Psoas muscle (tissue), 8 donors: Measurements from ENCODE around the gene KRT13. TPM values are rescaled to one million over a fixed set of nuclear protein-coding genes. Genes with fewer than 3 reads are reported as not detected.
A peak's percentile ranks its signal among the peaks of the same experiment; 100 is the strongest.

ENCODE experiments used
- ATAC-seq, 4 donors: fragments of 200-7000 bp; cut with Tn5 transposase; one replicate each; pipeline ENCODE4 v1.9.1; 2020; ENCODE audit warnings: moderate library complexity in 3 of 4, mild to moderate bottlenecking in 2 of 4
- DNase-seq, 2 donors: peaks; one replicate each; pipeline ENCODE4 v3.0.0-alpha.2; 2020
- H3K27ac ChIP-seq: fragments of 200-600 bp; one replicate; pipeline ENCODE4 v1.8.0; 2022
- H3K27me3 ChIP-seq, 3 donors: fragments of 200-600 bp in 1 of 3; one replicate each; pipeline versions ENCODE4 v1.6.1 to v1.8.0; 2013 to 2022; ENCODE audit warnings: low read length in 2 of 3, mild to moderate bottlenecking in 2 of 3, moderate library complexity in 1 of 3; ENCODE audit not compliant: insufficient read depth in 3 of 3
- H3K36me3 ChIP-seq, 2 donors: fragments of 200-600 bp in 1 of 2; one replicate each; pipeline versions ENCODE4 v1.6.1 to v1.8.0; 2013 to 2022; ENCODE audit warnings: low read depth in 1 of 2, mild to moderate bottlenecking in 1 of 2, moderate library complexity in 1 of 2; ENCODE audit not compliant: insufficient read depth in 1 of 2
- H3K4me1 ChIP-seq: fragments of 200-600 bp; one replicate; pipeline ENCODE4 v1.8.0; 2022
- H3K4me3 ChIP-seq: fragments of 200-600 bp; one replicate; pipeline ENCODE4 v1.8.0; 2022; ENCODE audit warnings: mild to moderate bottlenecking
- H3K9me3 ChIP-seq: fragments of 200-600 bp; one replicate; pipeline ENCODE4 v1.8.0; 2022
- WGBS, 3 donors: extraction: QIAGEN DNeasy Blood & Tissue Kit; methylation state at CpG; one replicate each; pipeline versions ENCODE4 v1.1.6 to v1.1.7; 2013; 5-methylcytosine and 5-hydroxymethylcytosine counted together
- intact Hi-C, 2 donors: fragments of 100-400 bp; cut with DNase I; formaldehyde crosslinking; loops; one replicate each; pipeline versions ENCODE4 v1.11.0 to v1.14.2; 2022
- polyA plus RNA-seq, 3 donors: library from polyadenylated mRNA; stranded (reverse); fragments of 200-250 nt; gene quantifications; one replicate each; pipeline ENCODE4 v1.2.3, GENCODE V29; 2013
- total RNA-seq, 4 donors: library from RNA; stranded (reverse); fragmentation: NEBNext Ultra II Directional in 2 of 4; extraction: Animal tissue kit (Norgen Biotek cat#: 25700) in 2 of 4; gene quantifications; one replicate each; pipeline versions ENCODE4 v1.2.1 to v1.2.4, GENCODE V29; 2021 to 2023
- TF ChIP-seq, protein P1 (sequence below): fragments of 200-600 bp; IDR thresholded peaks from one replicate; pipeline ENCODE4 v1.8.0; 2022; ENCODE audit warnings: antibody characterized with exemption
- donor health status: healthy with polysubstance abuse.
- donor health status: DM: no; HTN: no; CAD: no; lungs with moderate emphysema.
- donor health status: Bipolar disorder and iron deficiency.
- donor health status: healthy.
- donor health status: DM: yes; HTN: yes; CAD: no.
- donor health status: DM: no; HTN: no; CAD: no.
- donor health status: DM: no; HTN: no; CAD: no.
- donor health status: DM: yes; HTN: yes; CAD: no.

KRT13 gene
- total and polyA plus RNA-seq, 7 donors: 0.13 to 3.3 (median 2.7) TPM; not detected in 2

DNA sequence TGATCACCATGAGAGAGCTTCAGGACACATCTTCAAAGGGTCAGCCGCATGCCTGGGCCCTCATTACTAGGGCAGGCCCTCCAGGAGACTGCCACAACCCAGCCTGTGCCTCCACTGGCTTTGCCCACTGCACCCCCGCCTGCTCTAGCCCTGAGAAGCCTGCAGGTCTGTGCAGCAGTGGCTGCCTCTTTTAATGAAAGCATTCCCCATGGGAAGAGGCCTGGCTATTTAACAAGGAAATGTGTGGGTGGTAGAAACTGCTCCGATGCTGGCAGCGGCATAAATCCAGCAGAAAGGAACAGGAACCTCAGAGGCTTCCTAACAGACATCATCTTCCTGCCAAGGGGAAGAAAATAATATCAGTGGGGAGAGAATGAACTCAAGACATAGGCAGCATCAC lies 37.9 kb downstream of the KRT13 start:
- no peak overlapping the region for H3K27ac ChIP-seq
- no peaks in the 10 kb centered on the region for H3K36me3 ChIP-seq
- H3K4me3 ChIP-seq: no peak overlapping the region
- WGBS, 3 donors: 52 to 55% (median 55%) methylated on average over 4 of the region's 4 CpGs
- TF ChIP-seq, protein P1, sequence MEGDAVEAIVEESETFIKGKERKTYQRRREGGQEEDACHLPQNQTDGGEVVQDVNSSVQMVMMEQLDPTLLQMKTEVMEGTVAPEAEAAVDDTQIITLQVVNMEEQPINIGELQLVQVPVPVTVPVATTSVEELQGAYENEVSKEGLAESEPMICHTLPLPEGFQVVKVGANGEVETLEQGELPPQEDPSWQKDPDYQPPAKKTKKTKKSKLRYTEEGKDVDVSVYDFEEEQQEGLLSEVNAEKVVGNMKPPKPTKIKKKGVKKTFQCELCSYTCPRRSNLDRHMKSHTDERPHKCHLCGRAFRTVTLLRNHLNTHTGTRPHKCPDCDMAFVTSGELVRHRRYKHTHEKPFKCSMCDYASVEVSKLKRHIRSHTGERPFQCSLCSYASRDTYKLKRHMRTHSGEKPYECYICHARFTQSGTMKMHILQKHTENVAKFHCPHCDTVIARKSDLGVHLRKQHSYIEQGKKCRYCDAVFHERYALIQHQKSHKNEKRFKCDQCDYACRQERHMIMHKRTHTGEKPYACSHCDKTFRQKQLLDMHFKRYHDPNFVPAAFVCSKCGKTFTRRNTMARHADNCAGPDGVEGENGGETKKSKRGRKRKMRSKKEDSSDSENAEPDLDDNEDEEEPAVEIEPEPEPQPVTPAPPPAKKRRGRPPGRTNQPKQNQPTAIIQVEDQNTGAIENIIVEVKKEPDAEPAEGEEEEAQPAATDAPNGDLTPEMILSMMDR: no peak
- no peaks in the 10 kb centered on the region for H3K4me1 ChIP-seq
- peaks cover 0 to 7% (median 0%) of the 10 kb centered on the region in 3 donors for H3K27me3 ChIP-seq
- ATAC-seq (no peak), DNase-seq (no peak)
- intact Hi-C loops: no loop called here
- no peaks in the 10 kb centered on the region for H3K9me3 ChIP-seq

DNA sequence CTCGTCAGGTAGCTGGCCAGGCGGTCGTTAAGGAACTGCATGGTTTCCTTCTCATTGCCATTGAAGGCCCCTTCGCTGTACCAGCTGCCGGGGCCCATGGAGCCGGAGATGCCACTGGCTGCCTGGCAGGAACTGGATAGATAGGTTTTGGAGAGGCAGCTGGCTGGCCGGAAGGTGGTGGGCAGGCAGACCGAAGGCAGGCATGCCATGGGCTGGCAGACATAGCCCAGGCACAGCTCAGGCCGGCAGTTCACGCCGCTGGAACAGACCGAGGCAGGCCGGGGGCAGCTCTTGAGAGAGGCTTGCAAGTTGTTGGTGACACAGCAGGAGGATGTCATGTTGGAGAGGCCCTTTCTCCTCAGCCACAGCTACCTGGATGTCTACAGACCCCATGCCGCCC lies 38.4 kb downstream of the KRT13 start, which contains the start of gene KRT32:
KRT32 (minus strand) TSS at position 399 of the 400 bp plus-strand sequence; CDS start at position 338, 61 bp downstream.
- Histone ChIP-seq H3K4me3 (no peak within 1 kb of the TSS), H3K9me3 (no peaks in the 10 kb centered on the region), H3K36me3 (no peaks in the 10 kb centered on the region), H3K27me3 (peaks cover 0 to 7% (median 0%) of the 10 kb centered on the region in 3 donors), H3K27ac (no peak within 1 kb of the TSS), H3K4me1 (no peaks in the 10 kb centered on the region)
- WGBS, 3 donors: 88 to 95% (median 90%) methylated on average over 14 of the region's 14 CpGs
- intact Hi-C loops: no loop called here
- no peak for ATAC-seq
- TF ChIP-seq, protein P1: no peak
- DNase-seq: no peak

DNA sequence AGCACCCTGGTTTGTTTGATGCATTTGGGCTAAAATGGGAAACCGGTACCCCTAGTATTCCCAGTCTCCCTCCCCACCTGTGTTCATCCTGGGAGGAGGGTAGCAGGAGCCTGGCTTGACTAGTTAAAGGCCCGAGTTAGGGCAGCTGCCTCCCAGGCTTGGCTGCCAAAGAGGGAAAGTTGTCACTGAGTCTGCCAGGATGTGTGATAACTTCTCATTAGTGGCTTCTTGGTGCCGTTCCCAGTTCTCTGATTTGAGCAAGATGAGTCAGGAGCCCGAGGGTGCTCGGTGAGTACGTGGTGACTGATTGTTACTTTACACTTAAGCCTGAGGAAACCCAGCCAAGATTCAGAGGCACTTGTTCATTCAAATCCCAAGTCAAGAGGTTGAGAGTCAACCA lies 40.7 kb downstream of the KRT13 start:
- Histone ChIP-seq H3K27ac (no peak overlapping the region), H3K9me3 (no peaks in the 10 kb centered on the region), H3K4me3 (no peak overlapping the region), H3K4me1 (no peaks in the 10 kb centered on the region), H3K27me3 (peaks cover 0 to 3% (median 2%) of the 10 kb centered on the region in 3 donors), H3K36me3 (no peaks in the 10 kb centered on the region)
- ATAC-seq (peak; percentile 94 to 98 (median 95)), DNase-seq (peak in 1 of 2 donors; percentile 35)
- intact Hi-C loops: no loop called here
- TF ChIP-seq, protein P1: no peak
- WGBS, 3 donors: 16 to 27% (median 17%) methylated on average over 6 of the region's 6 CpGs

DNA sequence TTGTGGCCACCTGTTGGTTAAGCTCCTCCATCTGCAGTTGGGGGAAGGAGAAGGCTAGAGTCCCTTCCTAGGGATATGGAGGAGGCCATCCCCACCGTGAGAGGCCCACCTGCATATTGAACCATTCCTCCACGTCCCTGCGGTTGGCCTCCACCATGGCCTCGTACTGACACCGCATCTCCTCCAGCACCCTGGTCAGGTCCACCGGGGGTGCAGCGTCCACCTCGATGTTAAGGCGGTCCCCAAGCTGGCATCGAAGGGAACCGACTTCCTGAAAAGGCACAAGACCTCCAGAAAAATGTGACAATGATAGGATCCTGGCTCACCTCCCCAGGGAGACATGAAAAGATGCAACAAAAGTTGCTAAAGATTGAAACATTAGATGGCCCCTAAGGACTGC lies 41.2 kb downstream of the KRT13 start:
- Histone ChIP-seq H3K4me1 (no peaks in the 10 kb centered on the region), H3K9me3 (no peaks in the 10 kb centered on the region), H3K27me3 (peaks cover 0 to 3% (median 2%) of the 10 kb centered on the region in 3 donors), H3K4me3 (no peak overlapping the region), H3K27ac (no peak overlapping the region), H3K36me3 (no peaks in the 10 kb centered on the region)
- TF ChIP-seq, protein P1: no peak
- ATAC-seq (no peak), DNase-seq (no peak)
- WGBS, 3 donors: 82 to 85% (median 82%) methylated on average over 11 of the region's 11 CpGs
- intact Hi-C loops: no loop called here

DNA sequence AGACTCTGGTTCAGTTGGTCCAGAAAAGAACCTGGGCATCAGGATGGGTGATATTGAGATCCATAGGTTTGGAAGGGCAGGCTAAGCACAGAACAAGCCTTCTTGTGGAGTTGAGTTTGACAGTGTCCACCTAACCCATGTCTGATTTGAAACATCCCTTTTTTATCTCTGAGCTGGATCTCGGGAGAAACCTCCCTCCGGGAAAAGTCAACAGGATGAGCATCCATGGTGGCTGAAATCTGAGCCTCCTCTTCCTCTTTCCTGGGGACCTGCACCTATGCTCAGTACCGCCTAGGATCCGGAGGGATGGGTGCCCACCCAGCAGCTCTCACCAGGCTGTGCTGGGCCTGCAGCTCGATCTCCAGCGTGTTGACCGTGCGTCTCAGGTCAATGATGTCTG lies 41.7 kb downstream of the KRT13 start:
- DNase-seq (no peak), ATAC-seq (no peak)
- Histone ChIP-seq H3K9me3 (no peaks in the 10 kb centered on the region), H3K27me3 (peaks cover 0 to 3% (median 2%) of the 10 kb centered on the region in 3 donors), H3K27ac (no peak overlapping the region), H3K36me3 (no peaks in the 10 kb centered on the region), H3K4me1 (no peaks in the 10 kb centered on the region), H3K4me3 (no peak overlapping the region)
- intact Hi-C loops: no loop called here
- TF ChIP-seq, protein P1: no peak
- WGBS, 3 donors: 88 to 93% (median 90%) methylated on average over 8 of the region's 8 CpGs
